ENCODE measurements around the gene CASP8. TPM values are rescaled to one million over a fixed set of nuclear protein-coding genes. Genes with fewer than 3 reads are reported as not detected.
A peak's percentile ranks its signal among the peaks of the same experiment; 100 is the strongest.

The CASP8 gene
- total and polyA plus RNA-seq, 2 of the 13 experiments (the other 11 are each of a cell fraction or from before 2014, with no cell fraction given), result 25.0 to 52.8 TPM

- TF ChIP-seq HMGXB3 (CRISPR knock-in tag; IDR thresholded peaks at IDR 0.05; ENCODE audit: borderline replicate concordance) (peak; percentile 82; the same call in 1 of the 2 replicates), PRDM15 (CRISPR knock-in tag; IDR thresholded peaks at IDR 0.05) (peak; percentile 80), ZNF331 (CRISPR knock-in tag; IDR thresholded peaks at IDR 0.05) (peak; percentile 87; the same call in 1 of the 2 replicates), ZMYM4 (CRISPR knock-in tag; IDR thresholded peaks at IDR 0.05) (peak; percentile 99), PAX8 (CRISPR knock-in tag; IDR thresholded peaks at IDR 0.05; ENCODE audit: borderline replicate concordance) (no peak), ZNF564 (CRISPR knock-in tag; IDR thresholded peaks at IDR 0.05) (no peak), SOX6 (IDR thresholded peaks at IDR 0.05) (no peak), SOX6 (CRISPR knock-in tag; IDR thresholded peaks at IDR 0.05) (peak; percentile 69)
- TF ChIP-seq, protein P1, sequence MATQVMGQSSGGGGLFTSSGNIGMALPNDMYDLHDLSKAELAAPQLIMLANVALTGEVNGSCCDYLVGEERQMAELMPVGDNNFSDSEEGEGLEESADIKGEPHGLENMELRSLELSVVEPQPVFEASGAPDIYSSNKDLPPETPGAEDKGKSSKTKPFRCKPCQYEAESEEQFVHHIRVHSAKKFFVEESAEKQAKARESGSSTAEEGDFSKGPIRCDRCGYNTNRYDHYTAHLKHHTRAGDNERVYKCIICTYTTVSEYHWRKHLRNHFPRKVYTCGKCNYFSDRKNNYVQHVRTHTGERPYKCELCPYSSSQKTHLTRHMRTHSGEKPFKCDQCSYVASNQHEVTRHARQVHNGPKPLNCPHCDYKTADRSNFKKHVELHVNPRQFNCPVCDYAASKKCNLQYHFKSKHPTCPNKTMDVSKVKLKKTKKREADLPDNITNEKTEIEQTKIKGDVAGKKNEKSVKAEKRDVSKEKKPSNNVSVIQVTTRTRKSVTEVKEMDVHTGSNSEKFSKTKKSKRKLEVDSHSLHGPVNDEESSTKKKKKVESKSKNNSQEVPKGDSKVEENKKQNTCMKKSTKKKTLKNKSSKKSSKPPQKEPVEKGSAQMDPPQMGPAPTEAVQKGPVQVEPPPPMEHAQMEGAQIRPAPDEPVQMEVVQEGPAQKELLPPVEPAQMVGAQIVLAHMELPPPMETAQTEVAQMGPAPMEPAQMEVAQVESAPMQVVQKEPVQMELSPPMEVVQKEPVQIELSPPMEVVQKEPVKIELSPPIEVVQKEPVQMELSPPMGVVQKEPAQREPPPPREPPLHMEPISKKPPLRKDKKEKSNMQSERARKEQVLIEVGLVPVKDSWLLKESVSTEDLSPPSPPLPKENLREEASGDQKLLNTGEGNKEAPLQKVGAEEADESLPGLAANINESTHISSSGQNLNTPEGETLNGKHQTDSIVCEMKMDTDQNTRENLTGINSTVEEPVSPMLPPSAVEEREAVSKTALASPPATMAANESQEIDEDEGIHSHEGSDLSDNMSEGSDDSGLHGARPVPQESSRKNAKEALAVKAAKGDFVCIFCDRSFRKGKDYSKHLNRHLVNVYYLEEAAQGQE (IDR thresholded peaks at IDR 0.05; ENCODE audit: borderline replicate concordance in 1 of 2, low read depth in 1 of 2, low read length in 2 of 2), result no peak
Observed at GRCh38 chr2:201231781-201232466, 28.4 kb upstream of the CASP8 start (continued).

Data from HepG2 (cell line).